Measurements from ENCODE around the gene CCP110. TPM values are rescaled to one million over a fixed set of nuclear protein-coding genes. Genes with fewer than 3 reads are reported as not detected.
A peak's percentile ranks its signal among the peaks of the same experiment; 100 is the strongest.

CCP110 gene
- total RNA-seq, 1 experiment from 2014 or later, result 5.4 TPM

GRCh38 chr16:19589106-19589505, 65.4 kb downstream of the CCP110 start:
- CTCF ChIA-PET, result no interaction called here
- H3K27me3 ChIP-seq (ENCODE audit: low read length), result no peaks in the 10 kb centered on the region
- H3K36me3 ChIP-seq (ENCODE audit: low read depth, low read length), result no peaks in the 10 kb centered on the region
- DNase-seq (no peak), ATAC-seq (no peak)
- no peaks in the 10 kb centered on the region for H3F3A ChIP-seq (ENCODE audit: low read length, unreplicated experiment)
- no peak overlapping the region for H3K27ac ChIP-seq (ENCODE audit: low read length)
- intact Hi-C loops (cut with micrococcal nuclease), result no loop called here
- no TSS peak for BruUV-seq (replicated peaks)
- no peak for TF ChIP-seq EZH2 (IDR thresholded peaks at IDR 0.05; ENCODE audit: low read length, unreplicated experiment)
- no peak for TF ChIP-seq EZH2phosphoT487 (IDR thresholded peaks at IDR 0.05; ENCODE audit: borderline replicate concordance, low read length)
- no peak for TF ChIP-seq CTCF (conservative IDR thresholded peaks at IDR 0.05; ENCODE audit: low read depth, low read length)
- H3K9me2 ChIP-seq (replicated peaks; ENCODE audit: low read length), result no peaks in the 10 kb centered on the region
- H4K20me1 ChIP-seq (ENCODE audit: low read length), result no peaks in the 10 kb centered on the region
- no peak overlapping the region for H2AFZ ChIP-seq (ENCODE audit: low read length)
- H3K4me3 ChIP-seq (ENCODE audit: low read length), result no peak overlapping the region
- POLR2A ChIA-PET (ENCODE audit: unreplicated experiment), result no interaction called here
- H3K9ac ChIP-seq (ENCODE audit: low read length), result no peak overlapping the region
- H3K9me3 ChIP-seq (ENCODE audit: low read length), result no peaks in the 10 kb centered on the region
- H3K4me1 ChIP-seq (ENCODE audit: insufficient read depth, low read length), result no peaks in the 10 kb centered on the region
- H3K79me2 ChIP-seq (ENCODE audit: low read length), result no peaks in the 10 kb centered on the region
- no peak overlapping the region for H3K4me2 ChIP-seq (ENCODE audit: low read length)

DNA sequence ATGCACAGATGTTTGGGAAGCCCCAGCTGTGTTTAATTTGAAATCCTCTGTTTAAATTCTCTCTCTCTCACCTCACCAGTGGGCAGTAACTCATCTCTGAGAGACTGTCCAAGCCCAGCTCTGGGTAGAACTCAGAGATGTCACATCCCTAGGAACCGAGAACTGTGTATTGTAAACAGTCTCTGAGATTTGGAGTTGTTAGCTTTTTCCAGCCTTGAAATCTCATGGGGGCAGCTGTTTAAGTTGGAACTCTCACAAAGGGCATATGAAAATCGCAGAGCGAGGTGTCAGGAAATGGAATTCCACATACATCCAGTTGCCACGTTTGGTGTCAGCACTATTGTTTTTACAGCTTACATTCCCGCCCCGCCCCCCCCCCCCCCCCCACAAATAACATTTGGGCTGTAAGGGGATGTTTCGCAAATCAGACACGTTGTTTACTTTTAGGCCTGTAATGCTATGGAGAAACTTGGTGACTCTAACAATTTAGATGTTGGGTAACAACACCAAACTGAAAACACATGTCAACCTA, 66.1 kb downstream of the CCP110 start:
- Histone ChIP-seq H3K27ac (ENCODE audit: low read length) (no peak overlapping the region), H3K9me3 (ENCODE audit: low read length) (no peaks in the 10 kb centered on the region), H3K36me3 (ENCODE audit: low read depth, low read length) (no peaks in the 10 kb centered on the region), H3K4me2 (ENCODE audit: low read length) (no peak overlapping the region), H3F3A (ENCODE audit: low read length, unreplicated experiment) (no peaks in the 10 kb centered on the region), H3K79me2 (ENCODE audit: low read length) (no peaks in the 10 kb centered on the region), H3K27me3 (ENCODE audit: low read length) (no peaks in the 10 kb centered on the region), H3K4me3 (ENCODE audit: low read length) (no peak overlapping the region), H2AFZ (ENCODE audit: low read length) (no peak overlapping the region), H3K4me1 (ENCODE audit: insufficient read depth, low read length) (peaks cover 3% of the 10 kb centered on the region), H4K20me1 (ENCODE audit: low read length) (no peaks in the 10 kb centered on the region), H3K9me2 (replicated peaks; ENCODE audit: low read length) (no peaks in the 10 kb centered on the region), H3K9ac (ENCODE audit: low read length) (no peak overlapping the region)
- no peak for ATAC-seq
- ChIA-PET CTCF (no interaction called here), POLR2A (ENCODE audit: unreplicated experiment) (interaction anchor here (0.6 kb wide), 1 partner anchor 32 kb away, joined by 7 read pairs; no protein-coding TSS in a partner anchor)
- no peak for DNase-seq
- intact Hi-C loops (cut with micrococcal nuclease), result no loop called here
- no TSS peak for BruUV-seq (replicated peaks)
- no peak for TF ChIP-seq EZH2phosphoT487 (IDR thresholded peaks at IDR 0.05; ENCODE audit: borderline replicate concordance, low read length)
- no peak for TF ChIP-seq EZH2 (IDR thresholded peaks at IDR 0.05; ENCODE audit: low read length, unreplicated experiment)
- no peak for TF ChIP-seq CTCF (conservative IDR thresholded peaks at IDR 0.05; ENCODE audit: low read depth, low read length)

DNA sequence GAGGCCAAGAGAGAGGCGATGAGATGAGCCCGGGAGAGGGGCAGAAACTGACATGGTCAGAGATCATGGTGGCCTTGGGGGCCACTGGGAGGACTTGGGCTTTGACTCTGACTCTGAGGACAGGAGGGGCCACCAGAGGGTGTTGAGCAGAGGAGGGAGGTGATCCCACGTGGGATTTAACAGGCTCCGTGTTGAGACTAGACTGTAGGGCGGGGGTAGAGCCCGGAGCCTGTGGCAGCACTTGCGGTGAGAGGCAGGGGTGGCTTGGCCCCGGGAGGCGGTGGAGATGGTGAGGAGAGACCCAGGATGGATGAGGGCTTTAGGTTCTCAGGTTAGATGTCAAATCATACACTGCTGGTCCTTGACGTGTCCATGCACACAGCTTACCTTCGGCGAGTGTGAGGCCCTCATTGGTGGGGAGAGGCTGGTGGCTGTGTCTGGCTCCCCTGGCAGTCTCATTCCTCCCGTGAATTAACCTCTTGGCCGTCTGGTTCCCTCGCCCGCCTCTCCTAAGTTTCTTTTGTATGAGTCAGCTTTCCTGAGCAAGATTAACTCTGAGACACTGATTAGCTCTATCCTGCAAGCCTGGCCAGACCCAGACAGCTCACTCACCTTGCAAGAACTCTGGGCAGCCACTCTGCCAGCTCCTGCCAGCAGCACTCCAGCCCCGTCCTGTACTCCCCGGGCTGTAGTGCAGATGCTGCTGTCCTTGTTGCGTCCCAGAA, 71.5 kb downstream of the CCP110 start:
- Histone ChIP-seq H3K9ac (ENCODE audit: low read length) (no peak overlapping the region), H3K27ac (ENCODE audit: low read length) (no peak overlapping the region), H2AFZ (ENCODE audit: low read length) (0 out of 2 replicates have a peak overlapping the region, but pooled peaks have one; percentile 26), H3F3A (ENCODE audit: low read length, unreplicated experiment) (no peaks in the 10 kb centered on the region), H3K4me2 (ENCODE audit: low read length) (peak overlapping the region; percentile 15; the same call in 1 of the 2 replicates), H3K27me3 (ENCODE audit: low read length) (no peaks in the 10 kb centered on the region), H3K79me2 (ENCODE audit: low read length) (no peaks in the 10 kb centered on the region), H3K4me1 (ENCODE audit: insufficient read depth, low read length) (peaks cover 13% of the 10 kb centered on the region), H4K20me1 (ENCODE audit: low read length) (no peaks in the 10 kb centered on the region), H3K9me2 (replicated peaks; ENCODE audit: low read length) (no peaks in the 10 kb centered on the region), H3K36me3 (ENCODE audit: low read depth, low read length) (no peaks in the 10 kb centered on the region), H3K4me3 (ENCODE audit: low read length) (no peak overlapping the region), H3K9me3 (ENCODE audit: low read length) (no peaks in the 10 kb centered on the region)
- peak; percentile 76 for DNase-seq
- ChIA-PET CTCF (interaction anchor here (1.8 kb wide), 1 partner anchor 11 kb away, joined by 22 read pairs; no protein-coding TSS in a partner anchor), POLR2A (ENCODE audit: unreplicated experiment) (no interaction called here)
- no TSS peak for BruUV-seq (replicated peaks)
- intact Hi-C loops (cut with micrococcal nuclease), result no loop called here
- ATAC-seq, result peak; percentile 99
- TF ChIP-seq EZH2phosphoT487 (IDR thresholded peaks at IDR 0.05; ENCODE audit: borderline replicate concordance, low read length), result no peak
- TF ChIP-seq EZH2 (IDR thresholded peaks at IDR 0.05; ENCODE audit: low read length, unreplicated experiment), result no peak
- TF ChIP-seq CTCF (conservative IDR thresholded peaks at IDR 0.05; ENCODE audit: low read depth, low read length), result no peak
